Fibroblast of skin of abdomen (primary cell): ENCODE data around the gene EPO.
"Not testable (repeated sequence)": the region's sequence is repeated elsewhere in the genome, so short reads cannot be mapped to it uniquely, and the experiment has no call there.

Source experiments
- DNase-seq: peaks from one replicate; pipeline ENCODE4 v3.0.0-alpha.2; 2013

Gene EPO

DNA sequence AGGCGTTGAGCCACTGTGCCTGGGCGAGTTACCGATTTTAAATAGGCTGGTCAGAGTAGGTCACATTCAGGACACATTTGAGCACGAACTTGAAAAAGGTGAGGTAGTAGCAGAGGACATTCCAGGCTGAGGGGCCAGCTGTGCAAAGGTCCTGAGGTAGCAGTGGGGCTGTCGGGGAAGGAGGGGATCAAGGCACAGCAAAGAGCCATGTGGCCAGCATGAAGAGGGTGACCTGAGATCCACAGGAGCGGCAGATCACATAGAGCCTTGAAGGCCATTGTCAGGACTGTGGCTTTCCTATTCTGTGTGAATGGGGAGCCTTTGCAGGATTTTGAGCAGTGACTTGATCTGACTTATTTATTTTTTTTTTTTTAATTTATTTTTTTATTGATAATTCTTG is 19.7 kb downstream of the EPO start:
- DNase-seq, result no peak

DNA sequence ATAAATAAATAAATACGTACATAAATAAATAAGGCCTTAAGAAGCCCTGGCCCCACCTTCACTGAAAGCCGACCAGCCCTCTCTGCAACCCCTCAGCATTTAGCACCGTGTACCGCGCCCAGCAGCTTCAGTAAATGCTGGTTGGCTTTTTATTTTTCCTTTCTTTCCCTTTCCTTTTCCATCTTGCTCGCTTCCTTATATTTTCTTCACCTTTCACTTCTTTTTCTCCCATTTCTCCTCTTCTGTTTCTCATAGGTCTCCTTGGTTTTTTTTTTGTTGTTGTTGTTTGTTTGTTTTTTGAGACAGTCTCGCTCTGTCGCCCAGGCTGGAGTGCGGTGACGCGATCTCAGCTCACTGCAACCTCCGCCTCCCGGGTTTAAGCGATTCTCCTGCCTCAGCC is 24.3 kb downstream of the EPO start:
- no peak for DNase-seq

DNA sequence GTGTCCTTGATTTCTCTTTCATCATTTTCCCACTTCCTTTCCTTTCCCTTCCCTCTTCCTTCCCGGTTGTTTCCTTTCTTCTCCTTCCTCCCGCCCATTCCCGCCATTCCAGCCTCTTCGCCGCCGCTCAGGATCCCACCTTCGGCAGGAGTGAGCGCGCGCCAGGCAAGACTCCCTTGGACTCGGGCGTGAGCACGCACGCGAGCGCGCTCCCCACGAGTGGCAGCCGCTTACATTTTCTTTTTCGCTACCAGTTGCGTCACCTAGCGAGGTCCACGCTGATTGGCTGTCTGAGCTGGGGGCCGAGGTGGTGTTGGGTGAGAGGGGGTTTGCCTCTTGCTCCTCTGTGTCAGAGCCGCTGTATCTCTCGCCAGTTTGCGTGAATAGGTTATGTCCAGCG is 24.9 kb downstream of the EPO start:
- DNase-seq, result peak; percentile 86

DNA sequence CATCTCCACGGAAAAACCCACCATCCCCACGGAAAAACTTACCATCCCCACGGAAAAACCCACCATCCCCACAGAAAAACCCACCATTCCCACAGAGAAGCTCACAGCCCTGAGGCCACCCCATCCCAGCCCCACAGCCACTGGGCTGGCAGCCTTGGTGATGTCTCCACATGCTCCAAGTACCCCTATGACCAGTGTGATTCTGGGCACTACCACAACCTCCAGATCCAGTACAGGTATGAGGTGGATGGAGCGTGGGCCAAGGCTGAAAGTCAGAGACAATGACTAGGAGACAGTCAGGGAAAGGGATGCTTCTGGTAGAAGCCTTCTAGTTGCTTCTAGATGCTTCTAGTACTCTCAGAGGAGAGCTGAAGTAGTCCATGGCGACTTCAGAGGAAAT is 32.7 kb downstream of the EPO start:
- no peak for DNase-seq

DNA sequence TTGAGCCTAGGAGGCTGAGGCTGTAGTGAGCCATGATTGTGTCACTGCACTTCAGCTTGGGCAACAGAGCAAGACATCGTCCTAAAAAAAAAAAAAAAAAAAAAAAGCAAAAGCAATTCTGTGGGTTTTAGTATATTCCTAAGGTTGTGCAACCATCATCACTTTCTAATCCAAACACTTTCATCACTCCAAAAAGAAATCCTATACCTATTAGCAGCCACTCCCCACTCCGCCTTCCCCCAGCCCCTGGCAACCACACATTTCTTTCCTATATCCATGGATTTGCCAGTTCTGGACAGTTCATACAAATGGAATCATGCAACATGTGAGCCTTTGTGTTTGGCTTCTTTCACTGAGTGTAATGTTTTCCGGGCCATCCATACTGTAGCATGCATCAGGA is 33.5 kb downstream of the EPO start:
- DNase-seq, result no peak

DNA sequence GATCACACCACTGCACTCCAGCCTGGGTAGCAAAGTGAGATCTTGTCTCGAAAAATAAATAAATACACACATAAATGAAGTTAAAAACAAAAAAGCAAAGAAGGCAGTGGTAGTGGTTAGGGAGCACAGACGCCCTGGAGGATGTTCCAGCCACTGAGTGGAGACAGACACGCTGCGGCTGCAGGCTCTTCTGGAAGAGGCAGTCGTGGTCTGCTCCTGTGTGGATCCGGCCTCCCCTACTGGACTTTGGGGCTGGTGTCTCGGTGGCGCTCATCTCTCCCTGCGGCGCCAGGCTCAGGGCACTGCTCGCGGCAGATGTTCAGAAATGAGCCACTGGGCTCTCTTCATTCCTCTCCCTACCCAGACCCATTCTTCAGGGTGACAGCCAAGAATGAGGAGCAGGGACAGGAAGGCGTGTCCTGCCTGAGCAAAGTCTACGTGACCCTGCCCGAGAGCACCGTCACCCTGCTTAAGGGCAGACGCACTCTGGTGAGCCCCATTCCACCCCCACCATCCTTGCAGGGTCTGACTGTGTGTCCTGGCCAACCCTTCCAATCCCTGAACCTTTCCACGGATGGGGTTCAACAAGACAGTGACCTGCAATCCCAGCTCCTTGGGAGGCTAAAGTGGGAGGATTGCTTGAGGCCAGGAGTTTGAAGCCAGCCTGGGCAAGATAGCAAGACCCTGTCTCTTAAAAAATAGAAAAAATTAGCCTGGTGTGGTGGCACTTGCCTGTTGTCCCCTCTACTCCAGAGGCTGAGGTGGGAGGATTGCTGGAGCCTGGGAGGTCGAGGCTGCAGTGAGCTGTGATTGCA is 39.3 kb downstream of the EPO start:
- DNase-seq, result no peak

GRCh38 chr7:100762841-100763240 is 42.6 kb downstream of the EPO start:
- not testable (repeated sequence) for DNase-seq

- DNase-seq, result no peak
Observed at GRCh38 chr7:100763556-100764140, 43.4 kb downstream of the EPO start.

GRCh38 chr7:100764841-100765240 is 44.6 kb downstream of the EPO start:
- no peak for DNase-seq

GRCh38 chr7:100765250-100765649 is 45.0 kb downstream of the EPO start:
- no peak for DNase-seq

DNA sequence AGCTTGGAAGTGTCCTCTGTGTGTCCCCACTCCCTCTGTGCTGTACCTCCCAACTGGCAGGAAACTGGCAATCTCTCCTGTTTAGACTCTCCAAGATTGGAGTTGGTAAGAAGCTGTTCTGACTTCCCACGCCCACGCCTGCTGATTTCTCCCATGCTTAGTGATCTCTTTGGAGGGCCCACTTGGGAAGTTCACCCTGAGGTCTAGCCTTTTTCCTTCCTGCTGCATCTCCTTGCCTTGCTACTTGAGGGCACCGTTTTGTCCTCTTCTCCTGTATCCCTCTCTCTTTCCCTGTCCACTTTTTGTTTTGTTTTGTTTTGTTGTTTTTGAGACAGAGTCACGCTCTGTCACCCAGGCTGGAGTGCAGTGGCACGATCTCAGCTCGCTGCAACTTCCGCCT is 48.5 kb downstream of the EPO start:
- DNase-seq, result no peak
